ENCODE measurements around the gene NOC3L.
A peak's percentile ranks its signal among the peaks of the same experiment; 100 is the strongest.

NOC3L gene

GRCh38 chr10:94333051-94333450 lies 29.7 kb downstream of the NOC3L start:
- H3K79me2 ChIP-seq (ENCODE audit: control insufficient read depth, insufficient read depth, low read length, poor library complexity), result no peaks in the 10 kb centered on the region

GRCh38 chr10:94328613-94329012 lies 34.1 kb downstream of the NOC3L start:
- H3K4me2 ChIP-seq (ENCODE audit: low read length), result no peak overlapping the region
- H3K4me1 ChIP-seq (ENCODE audit: control insufficient read depth in 1 of 2, insufficient read depth in 2 of 2, low read length in 2 of 2), result no peaks in the 10 kb centered on the region
- no peak overlapping the region for H3K9ac ChIP-seq (ENCODE audit: low read length)
- no peak overlapping the region for H2BK120ac ChIP-seq (ENCODE audit: insufficient read depth, low read length, poor library complexity)
- H3K79me2 ChIP-seq (ENCODE audit: control insufficient read depth, insufficient read depth, low read length, poor library complexity), result no peaks in the 10 kb centered on the region
- no peak overlapping the region for H3K4me3 ChIP-seq (ENCODE audit: low read depth, low read length)
- H3K36me3 ChIP-seq (ENCODE audit: control insufficient read depth in 1 of 2, insufficient read depth in 2 of 2, low read length in 2 of 2), result peaks cover 0 to 5% of the 10 kb centered on the region in 2 experiments
- H3K27me3 ChIP-seq (ENCODE audit: insufficient read depth, low read length), result no peaks in the 10 kb centered on the region
- no peak overlapping the region for H3K18ac ChIP-seq (ENCODE audit: low read length)
- no peak overlapping the region for H3K14ac ChIP-seq (ENCODE audit: low read length)
- H2BK12ac ChIP-seq (ENCODE audit: low read length), result no peak overlapping the region
- no peak for DNase-seq
- H2BK5ac ChIP-seq (ENCODE audit: low read depth, low read length, poor library complexity), result no peak overlapping the region
- H4K12ac ChIP-seq (ENCODE audit: low read depth, low read length), result no peak overlapping the region
- no peak overlapping the region for H3K23ac ChIP-seq (ENCODE audit: low read length)
- H2AFZ ChIP-seq (ENCODE audit: insufficient read depth, low read length, poor library complexity), result no peak overlapping the region
- H3K4ac ChIP-seq (ENCODE audit: low read depth, low read length), result no peak overlapping the region
- H4K8ac ChIP-seq (ENCODE audit: low read depth, low read length), result no peak overlapping the region
- H3K9me3 ChIP-seq (ENCODE audit: insufficient read depth, low read depth, low read length), result no peaks in the 10 kb centered on the region
- WGBS (ENCODE audit: extremely low coverage, insufficient coverage, insufficient read length), result no CpG with 5 or more reads among the region's 3 CpGs
- H3K79me1 ChIP-seq (ENCODE audit: low read length), result no peaks in the 10 kb centered on the region
- no peak overlapping the region for H3K27ac ChIP-seq (ENCODE audit: low read depth, low read length)
- no peak overlapping the region for H4K91ac ChIP-seq (ENCODE audit: low read depth, low read length)
- no peak overlapping the region for H2AK5ac ChIP-seq (ENCODE audit: low read length)

More at GRCh38 chr10:94333051-94333450, 29.7 kb downstream of the NOC3L start:
- no peak overlapping the region for H4K8ac ChIP-seq (ENCODE audit: low read depth, low read length)
- H3K27ac ChIP-seq (ENCODE audit: low read depth, low read length), result no peak overlapping the region
- H4K12ac ChIP-seq (ENCODE audit: low read depth, low read length), result no peak overlapping the region
- no peak overlapping the region for H3K4me3 ChIP-seq (ENCODE audit: low read depth, low read length)
- no peak overlapping the region for H3K9ac ChIP-seq (ENCODE audit: low read length)
- H3K4me2 ChIP-seq (ENCODE audit: low read length), result no peak overlapping the region
- peaks cover 6% of the 10 kb centered on the region in 2 experiments for H3K36me3 ChIP-seq (ENCODE audit: control insufficient read depth in 1 of 2, insufficient read depth in 2 of 2, low read length in 2 of 2)
- H3K14ac ChIP-seq (ENCODE audit: low read length), result no peak overlapping the region
- no peak overlapping the region for H2BK5ac ChIP-seq (ENCODE audit: low read depth, low read length, poor library complexity)
- H3K9me3 ChIP-seq (ENCODE audit: insufficient read depth, low read depth, low read length), result no peaks in the 10 kb centered on the region
- H3K18ac ChIP-seq (ENCODE audit: low read length), result no peak overlapping the region
- H3K4ac ChIP-seq (ENCODE audit: low read depth, low read length), result no peak overlapping the region
- H3K79me1 ChIP-seq (ENCODE audit: low read length), result no peaks in the 10 kb centered on the region
- no peak overlapping the region for H2BK12ac ChIP-seq (ENCODE audit: low read length)
- no peak overlapping the region for H2AK5ac ChIP-seq (ENCODE audit: low read length)
- H4K91ac ChIP-seq (ENCODE audit: low read depth, low read length), result no peak overlapping the region
- no peak overlapping the region for H2AFZ ChIP-seq (ENCODE audit: insufficient read depth, low read length, poor library complexity)
- no peak for DNase-seq
- H2BK120ac ChIP-seq (ENCODE audit: insufficient read depth, low read length, poor library complexity), result no peak overlapping the region
- no CpG with 5 or more reads among the region's 2 CpGs for WGBS (ENCODE audit: extremely low coverage, insufficient coverage, insufficient read length)
- no peaks in the 10 kb centered on the region for H3K27me3 ChIP-seq (ENCODE audit: insufficient read depth, low read length)
- no peaks in the 10 kb centered on the region for H3K4me1 ChIP-seq (ENCODE audit: control insufficient read depth in 1 of 2, insufficient read depth in 2 of 2, low read length in 2 of 2)
- no peak overlapping the region for H3K23ac ChIP-seq (ENCODE audit: low read length)

DNA sequence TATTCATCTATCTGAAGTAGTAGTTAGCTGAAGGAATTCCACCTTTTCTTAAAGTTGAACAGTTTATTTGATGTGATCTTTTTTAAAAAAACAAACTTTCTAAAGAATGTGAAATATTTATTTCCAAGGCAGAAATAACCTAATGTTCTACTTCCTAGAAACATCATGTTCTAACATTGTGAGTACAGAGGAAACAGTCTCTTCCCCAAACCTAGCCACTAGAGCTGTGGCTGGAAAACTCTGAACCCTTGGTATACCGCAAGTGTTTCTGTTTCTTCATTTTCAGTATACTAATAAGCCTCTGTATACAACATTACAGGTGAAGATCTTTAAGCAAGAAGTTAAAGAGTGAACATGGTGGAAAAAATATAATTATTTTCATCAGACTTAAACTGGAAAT lies 35.1 kb downstream of the NOC3L start:
- H3K27ac ChIP-seq (ENCODE audit: low read depth, low read length), result no peak overlapping the region
- H4K91ac ChIP-seq (ENCODE audit: low read depth, low read length), result no peak overlapping the region
- DNase-seq, result no peak
- no peak overlapping the region for H3K9ac ChIP-seq (ENCODE audit: low read length)
- H4K12ac ChIP-seq (ENCODE audit: low read depth, low read length), result no peak overlapping the region
- no peak overlapping the region for H2BK5ac ChIP-seq (ENCODE audit: low read depth, low read length, poor library complexity)
- no peaks in the 10 kb centered on the region for H3K27me3 ChIP-seq (ENCODE audit: insufficient read depth, low read length)
- WGBS (ENCODE audit: extremely low coverage, insufficient coverage, insufficient read length), result no CpG with 5 or more reads among the region's 1 CpG
- H2BK12ac ChIP-seq (ENCODE audit: low read length), result no peak overlapping the region
- no peaks in the 10 kb centered on the region for H3K79me2 ChIP-seq (ENCODE audit: control insufficient read depth, insufficient read depth, low read length, poor library complexity)
- no peak overlapping the region for H2AK5ac ChIP-seq (ENCODE audit: low read length)
- no peak overlapping the region for H2BK120ac ChIP-seq (ENCODE audit: insufficient read depth, low read length, poor library complexity)
- H3K14ac ChIP-seq (ENCODE audit: low read length), result no peak overlapping the region
- no peaks in the 10 kb centered on the region for H3K79me1 ChIP-seq (ENCODE audit: low read length)
- H3K4me3 ChIP-seq (ENCODE audit: low read depth, low read length), result no peak overlapping the region
- no peaks in the 10 kb centered on the region for H3K4me1 ChIP-seq (ENCODE audit: control insufficient read depth in 1 of 2, insufficient read depth in 2 of 2, low read length in 2 of 2)
- no peaks in the 10 kb centered on the region for H3K9me3 ChIP-seq (ENCODE audit: insufficient read depth, low read depth, low read length)
- H3K4me2 ChIP-seq (ENCODE audit: low read length), result no peak overlapping the region
- H3K4ac ChIP-seq (ENCODE audit: low read depth, low read length), result no peak overlapping the region
- H3K36me3 ChIP-seq (ENCODE audit: control insufficient read depth in 1 of 2, insufficient read depth in 2 of 2, low read length in 2 of 2), result peaks cover 0 to 5% of the 10 kb centered on the region in 2 experiments
- no peak overlapping the region for H3K18ac ChIP-seq (ENCODE audit: low read length)
- no peak overlapping the region for H4K8ac ChIP-seq (ENCODE audit: low read depth, low read length)
- no peak overlapping the region for H3K23ac ChIP-seq (ENCODE audit: low read length)
- no peak overlapping the region for H2AFZ ChIP-seq (ENCODE audit: insufficient read depth, low read length, poor library complexity)

GRCh38 chr10:94324609-94325233 lies 38.0 kb downstream of the NOC3L start:
- Histone ChIP-seq H3K4me3 (ENCODE audit: low read depth, low read length) (no peak overlapping the region), H3K23ac (ENCODE audit: low read length) (no peak overlapping the region)
- peak; percentile 81 to 90 for DNase-seq

More at GRCh38 chr10:94324609-94325233, 38.0 kb downstream of the NOC3L start:
- Histone ChIP-seq H2BK12ac (ENCODE audit: low read length) (no peak overlapping the region), H3K4ac (ENCODE audit: low read depth, low read length) (no peak overlapping the region), H3K27ac (ENCODE audit: low read depth, low read length) (no peak overlapping the region), H3K36me3 (ENCODE audit: control insufficient read depth in 1 of 2, insufficient read depth in 2 of 2, low read length in 2 of 2) (peaks cover 0 to 2% of the 10 kb centered on the region in 2 experiments), H4K8ac (ENCODE audit: low read depth, low read length) (no peak overlapping the region), H4K91ac (ENCODE audit: low read depth, low read length) (no peak overlapping the region), H3K4me2 (ENCODE audit: low read length) (no peak overlapping the region), H3K9ac (ENCODE audit: low read length) (no peak overlapping the region), H3K79me2 (ENCODE audit: control insufficient read depth, insufficient read depth, low read length, poor library complexity) (no peaks in the 10 kb centered on the region), H2BK5ac (ENCODE audit: low read depth, low read length, poor library complexity) (no peak overlapping the region), H2AK5ac (ENCODE audit: low read length) (no peak overlapping the region), H3K18ac (ENCODE audit: low read length) (no peak overlapping the region), H2BK120ac (ENCODE audit: insufficient read depth, low read length, poor library complexity) (no peak overlapping the region), H3K14ac (ENCODE audit: low read length) (no peak overlapping the region), H4K12ac (ENCODE audit: low read depth, low read length) (no peak overlapping the region), H3K27me3 (ENCODE audit: insufficient read depth, low read length) (no peaks in the 10 kb centered on the region), H2AFZ (ENCODE audit: insufficient read depth, low read length, poor library complexity) (no peak overlapping the region), H3K4me1 (ENCODE audit: control insufficient read depth in 1 of 2, insufficient read depth in 2 of 2, low read length in 2 of 2) (no peaks in the 10 kb centered on the region), H3K79me1 (ENCODE audit: low read length) (no peaks in the 10 kb centered on the region), H3K9me3 (ENCODE audit: insufficient read depth, low read depth, low read length) (no peaks in the 10 kb centered on the region)
- no CpG with 5 or more reads among the region's 7 CpGs for WGBS (ENCODE audit: extremely low coverage, insufficient coverage, insufficient read length)

All from trophoblast cell (in vitro differentiated cells and primary cell).